Measurements from ENCODE around the gene MYO9A. TPM values are rescaled to one million over a fixed set of nuclear protein-coding genes. Genes with fewer than 3 reads are reported as not detected.
"Not testable (repeated sequence)": the region's sequence is repeated elsewhere in the genome, so short reads cannot be mapped to it uniquely, and the experiment has no call there.

The MYO9A gene
- total RNA-seq, 1 donor: 59.0 TPM

DNA sequence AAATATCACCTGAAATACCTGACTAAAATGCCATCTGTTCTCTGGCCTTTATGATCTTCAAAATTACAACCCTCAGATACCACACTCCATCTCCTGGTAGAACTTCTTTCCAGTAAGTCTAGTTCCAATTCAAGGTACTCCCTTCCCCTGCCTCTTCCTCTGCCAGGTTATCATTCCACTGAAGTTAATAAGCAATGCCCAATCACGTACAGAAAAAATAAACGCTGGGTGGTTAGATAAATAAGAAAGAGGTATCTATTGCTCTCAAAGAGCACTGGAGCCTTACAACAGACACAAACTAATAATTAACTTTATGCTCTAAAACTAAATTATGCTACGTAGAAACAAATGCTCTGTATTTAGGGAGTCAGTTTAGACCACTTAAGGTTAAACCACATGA, 112.5 kb downstream of the MYO9A start:
- no peak overlapping the region for H2AFZ ChIP-seq (ENCODE audit: low read length)
- H3K9me3 ChIP-seq (ENCODE audit: low read depth, low read length): no peaks in the 10 kb centered on the region
- no peaks in the 10 kb centered on the region for H3K27me3 ChIP-seq (ENCODE audit: insufficient read depth, low read length)
- TF ChIP-seq, protein P1, sequence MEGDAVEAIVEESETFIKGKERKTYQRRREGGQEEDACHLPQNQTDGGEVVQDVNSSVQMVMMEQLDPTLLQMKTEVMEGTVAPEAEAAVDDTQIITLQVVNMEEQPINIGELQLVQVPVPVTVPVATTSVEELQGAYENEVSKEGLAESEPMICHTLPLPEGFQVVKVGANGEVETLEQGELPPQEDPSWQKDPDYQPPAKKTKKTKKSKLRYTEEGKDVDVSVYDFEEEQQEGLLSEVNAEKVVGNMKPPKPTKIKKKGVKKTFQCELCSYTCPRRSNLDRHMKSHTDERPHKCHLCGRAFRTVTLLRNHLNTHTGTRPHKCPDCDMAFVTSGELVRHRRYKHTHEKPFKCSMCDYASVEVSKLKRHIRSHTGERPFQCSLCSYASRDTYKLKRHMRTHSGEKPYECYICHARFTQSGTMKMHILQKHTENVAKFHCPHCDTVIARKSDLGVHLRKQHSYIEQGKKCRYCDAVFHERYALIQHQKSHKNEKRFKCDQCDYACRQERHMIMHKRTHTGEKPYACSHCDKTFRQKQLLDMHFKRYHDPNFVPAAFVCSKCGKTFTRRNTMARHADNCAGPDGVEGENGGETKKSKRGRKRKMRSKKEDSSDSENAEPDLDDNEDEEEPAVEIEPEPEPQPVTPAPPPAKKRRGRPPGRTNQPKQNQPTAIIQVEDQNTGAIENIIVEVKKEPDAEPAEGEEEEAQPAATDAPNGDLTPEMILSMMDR (IDR thresholded peaks at IDR 0.05; ENCODE audit: extremely low read depth, low read depth, low read length): no peak
- DNase-seq (ENCODE audit: insufficient read length, low spot score, missing footprints): no peak
- no peak overlapping the region for H3K4me2 ChIP-seq (ENCODE audit: insufficient read depth, low read length)
- no peak overlapping the region for H3K27ac ChIP-seq (ENCODE audit: low read depth, low read length)
- no peaks in the 10 kb centered on the region for H3K79me2 ChIP-seq (ENCODE audit: insufficient read depth, low read length)
- no peaks in the 10 kb centered on the region for H3K4me1 ChIP-seq (ENCODE audit: insufficient read depth, low read length)
- H4K20me1 ChIP-seq (ENCODE audit: insufficient read depth, low read length): no peaks in the 10 kb centered on the region
- no peak overlapping the region for H3K4me3 ChIP-seq (ENCODE audit: insufficient read depth, low read length)
- peaks cover 14% of the 10 kb centered on the region for H3K36me3 ChIP-seq (ENCODE audit: insufficient read depth, low read length)

DNA sequence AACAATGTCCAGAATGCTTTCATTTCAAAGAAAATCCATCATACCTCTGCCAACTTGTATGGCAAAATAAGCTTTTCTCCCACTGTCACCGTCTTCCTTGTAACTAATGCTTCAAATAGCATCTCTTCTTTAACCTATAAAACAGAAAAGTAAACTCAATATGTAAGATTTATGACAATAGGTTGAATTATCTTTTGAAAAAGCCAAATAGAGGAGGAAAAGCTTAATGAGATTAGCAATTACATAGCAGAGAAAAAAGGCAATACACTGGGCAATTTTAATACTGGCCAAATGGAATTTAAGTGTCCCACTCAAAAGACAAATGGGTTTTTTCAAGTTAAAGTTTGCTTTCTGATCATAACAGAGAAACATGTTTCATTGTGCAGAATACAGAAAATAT, 118.1 kb downstream of the MYO9A start:
- H3K9me3 ChIP-seq (ENCODE audit: low read depth, low read length): no peaks in the 10 kb centered on the region
- H3K4me1 ChIP-seq (ENCODE audit: insufficient read depth, low read length): no peaks in the 10 kb centered on the region
- TF ChIP-seq, protein P1 (IDR thresholded peaks at IDR 0.05; ENCODE audit: extremely low read depth, low read depth, low read length): no peak
- H2AFZ ChIP-seq (ENCODE audit: low read length): no peak overlapping the region
- H3K27me3 ChIP-seq (ENCODE audit: insufficient read depth, low read length): no peaks in the 10 kb centered on the region
- no peak overlapping the region for H3K4me2 ChIP-seq (ENCODE audit: insufficient read depth, low read length)
- no peak for DNase-seq (ENCODE audit: insufficient read length, low spot score, missing footprints)
- no peak overlapping the region for H3K4me3 ChIP-seq (ENCODE audit: insufficient read depth, low read length)
- no peak overlapping the region for H3K27ac ChIP-seq (ENCODE audit: low read depth, low read length)
- H4K20me1 ChIP-seq (ENCODE audit: insufficient read depth, low read length): no peaks in the 10 kb centered on the region
- no peaks in the 10 kb centered on the region for H3K79me2 ChIP-seq (ENCODE audit: insufficient read depth, low read length)
- peaks cover 11% of the 10 kb centered on the region for H3K36me3 ChIP-seq (ENCODE audit: insufficient read depth, low read length)

DNA sequence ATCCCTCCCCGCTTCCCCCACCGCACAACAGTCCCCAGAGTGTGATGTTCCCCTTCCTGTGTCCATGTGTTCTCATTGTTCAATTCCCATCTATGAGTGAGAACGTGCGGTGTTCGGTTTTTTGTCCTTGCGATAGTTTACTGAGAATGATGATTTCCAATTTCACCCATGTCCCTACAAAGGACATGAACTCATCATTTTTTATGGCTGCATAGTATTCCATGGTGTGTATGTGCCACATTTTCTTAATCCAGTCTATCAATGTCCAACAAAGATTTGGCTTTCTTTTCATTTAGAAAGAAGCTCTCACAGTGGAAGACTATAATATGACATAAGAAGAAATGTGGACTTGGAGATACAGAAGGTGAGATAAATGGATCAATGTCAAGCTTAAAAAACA, 119.2 kb downstream of the MYO9A start:
- H3K4me2 ChIP-seq (ENCODE audit: insufficient read depth, low read length); H3K27me3 ChIP-seq (ENCODE audit: insufficient read depth, low read length); H2AFZ ChIP-seq (ENCODE audit: low read length); H3K27ac ChIP-seq (ENCODE audit: low read depth, low read length); H3K4me3 ChIP-seq (ENCODE audit: insufficient read depth, low read length); DNase-seq (ENCODE audit: insufficient read length, low spot score, missing footprints); H4K20me1 ChIP-seq (ENCODE audit: insufficient read depth, low read length); H3K4me1 ChIP-seq (ENCODE audit: insufficient read depth, low read length); H3K9me3 ChIP-seq (ENCODE audit: low read depth, low read length); H3K79me2 ChIP-seq (ENCODE audit: insufficient read depth, low read length): not testable (repeated sequence)
- H3K36me3 ChIP-seq (ENCODE audit: insufficient read depth, low read length): peaks cover 11% of the 10 kb centered on the region

DNA sequence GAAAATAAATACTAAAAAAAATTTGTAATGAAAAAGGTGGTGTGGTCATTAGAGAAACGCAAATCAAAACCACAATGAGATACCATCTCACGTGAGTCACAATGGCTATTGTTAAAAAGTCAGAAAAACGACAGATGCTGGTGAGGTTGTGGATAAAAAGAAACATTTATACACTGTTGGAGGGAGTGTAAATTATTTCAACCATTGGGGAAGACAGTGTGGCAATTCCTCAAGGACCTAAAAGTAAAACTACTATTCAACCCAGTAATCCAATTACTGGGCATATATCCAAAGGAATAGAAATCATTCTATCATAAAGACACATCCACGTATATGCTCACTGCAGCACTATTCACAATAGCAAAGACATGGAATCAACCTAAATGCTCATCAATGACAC, 120.3 kb downstream of the MYO9A start:
- Histone ChIP-seq H3K36me3 (ENCODE audit: insufficient read depth, low read length) (peaks cover 11% of the 10 kb centered on the region), H3K79me2 (ENCODE audit: insufficient read depth, low read length) (no peaks in the 10 kb centered on the region), H3K4me2 (ENCODE audit: insufficient read depth, low read length) (no peak overlapping the region), H3K4me3 (ENCODE audit: insufficient read depth, low read length) (no peak overlapping the region), H3K27ac (ENCODE audit: low read depth, low read length) (no peak overlapping the region), H3K27me3 (ENCODE audit: insufficient read depth, low read length) (no peaks in the 10 kb centered on the region), H2AFZ (ENCODE audit: low read length) (no peak overlapping the region), H4K20me1 (ENCODE audit: insufficient read depth, low read length) (no peaks in the 10 kb centered on the region), H3K4me1 (ENCODE audit: insufficient read depth, low read length) (no peaks in the 10 kb centered on the region), H3K9me3 (ENCODE audit: low read depth, low read length) (no peaks in the 10 kb centered on the region)
- DNase-seq (ENCODE audit: insufficient read length, low spot score, missing footprints): no peak
- TF ChIP-seq, protein P1 (IDR thresholded peaks at IDR 0.05; ENCODE audit: extremely low read depth, low read depth, low read length): no peak

DNA sequence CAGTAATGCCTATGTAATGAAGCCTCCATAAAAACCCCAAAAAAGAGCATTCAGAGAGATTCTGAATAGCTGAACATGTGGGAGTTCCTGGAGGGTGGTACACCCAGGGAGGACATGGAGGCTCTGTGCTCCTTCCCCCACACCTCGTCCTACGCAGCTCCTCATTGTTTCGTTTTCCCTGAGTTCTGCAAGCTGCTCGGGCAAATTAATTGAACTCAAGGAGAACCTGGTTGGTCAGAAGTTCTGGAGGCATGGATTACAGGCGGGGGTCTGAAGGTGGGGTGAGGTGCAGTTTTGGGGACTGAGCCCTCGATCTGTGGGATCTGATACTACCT, 142.2 kb downstream of the MYO9A start:
- no peak for DNase-seq (ENCODE audit: insufficient read length, low spot score, missing footprints)
- H3K4me1 ChIP-seq (ENCODE audit: insufficient read depth, low read length): no peaks in the 10 kb centered on the region
- H4K20me1 ChIP-seq (ENCODE audit: insufficient read depth, low read length): no peaks in the 10 kb centered on the region
- no peak overlapping the region for H3K4me3 ChIP-seq (ENCODE audit: insufficient read depth, low read length)
- no peaks in the 10 kb centered on the region for H3K36me3 ChIP-seq (ENCODE audit: insufficient read depth, low read length)
- H3K79me2 ChIP-seq (ENCODE audit: insufficient read depth, low read length): no peaks in the 10 kb centered on the region
- no peak overlapping the region for H3K27ac ChIP-seq (ENCODE audit: low read depth, low read length)
- TF ChIP-seq, protein P1 (IDR thresholded peaks at IDR 0.05; ENCODE audit: extremely low read depth, low read depth, low read length): no peak
- no peaks in the 10 kb centered on the region for H3K9me3 ChIP-seq (ENCODE audit: low read depth, low read length)
- H2AFZ ChIP-seq (ENCODE audit: low read length): no peak overlapping the region
- no peak overlapping the region for H3K4me2 ChIP-seq (ENCODE audit: insufficient read depth, low read length)
- H3K27me3 ChIP-seq (ENCODE audit: insufficient read depth, low read length): no peaks in the 10 kb centered on the region
